GM12878 (cell line): Measurements from ENCODE around the gene PRSS50. TPM values are rescaled to one million over a fixed set of nuclear protein-coding genes. Genes with fewer than 3 reads are reported as not detected.

ENCODE experiments used
- E2F8 ChIP-seq: fragments of 450-650 bp; IDR thresholded peaks from 2 replicates; pipeline ENCODE4 v1.6.1; 2018; ENCODE audit warnings: mild to moderate bottlenecking, low read depth, moderate library complexity; ENCODE audit not compliant: partially characterized antibody
- IRF4 ChIP-seq: IDR thresholded peaks from 2 replicates; pipeline ENCODE4 v1.6.1; 2011; ENCODE audit warnings: low read depth, low read length
- MTA3 ChIP-seq: IDR thresholded peaks from 2 replicates; pipeline ENCODE4 v1.6.1; 2012; ENCODE audit warnings: low read length, inconsistent platforms, borderline replicate concordance
- MYB ChIP-seq: fragments of 150-350 bp; IDR thresholded peaks from 2 replicates; pipeline ENCODE4 v1.6.1; 2014; ENCODE audit warnings: mild to moderate bottlenecking, low read depth, low read length, borderline replicate concordance
- MYC ChIP-seq: IDR thresholded peaks from 2 replicates; pipeline ENCODE4 v1.6.1; 2011; ENCODE audit warnings: mild to moderate bottlenecking, low read length, moderate library complexity, inconsistent platforms; ENCODE audit not compliant: insufficient read depth, insufficient replicate concordance, insufficient read length, severe bottlenecking
- RAD21 ChIP-seq: IDR thresholded peaks from 2 replicates; pipeline ENCODE4 v1.6.1; 2011; ENCODE audit warnings: mild to moderate bottlenecking, low read depth, low read length, moderate library complexity; ENCODE audit not compliant: insufficient read depth
- ZBTB11 ChIP-seq: fragments of 450-650 bp; formaldehyde crosslinking; IDR thresholded peaks from 2 replicates; pipeline ENCODE4 v1.5.0; 2022; ENCODE audit warnings: mild to moderate bottlenecking, missing genetic modification characterization
- polyA plus RNA-seq, 11 experiments: library from polyadenylated mRNA; depleted of rRNA in 4 of 11; unstranded in 6 of 11; stranded (reverse) in 5 of 11; fragments of >200 nt; fragmentation: Nextera tagmentation in 4 of 11; fragmentation: Illumina TruSeq in 1 of 11; extraction: Ambion mirVana in 4 of 11; extraction: Trizol in 1 of 11; gene quantifications; 1 replicate in 1 of 11; 2 replicates in 10 of 11; pipeline versions ENCODE4 v1.2.1 to v1.2.3, GENCODE V29; 2011 to 2016; ENCODE audit warnings: inconsistent platforms in 2 of 11, missing spikeins in 2 of 11, low read depth in 1 of 11
- total RNA-seq, 4 experiments: library from RNA; depleted of rRNA in 3 of 4; stranded (reverse); fragments of >200 nt in 3 of 4; fragmentation: Illumina TruSeq in 1 of 4; extraction: Trizol in 1 of 4; gene quantifications; 2 replicates each; pipeline versions ENCODE4 v1.2.1 to v1.2.3, GENCODE V29; 2013 to 2021

Gene PRSS50
- total and polyA plus RNA-seq, 10 of the 15 experiments (the other 5 are each of a cell fraction or from before 2014, with no cell fraction given): 0.05 TPM; not detected in 9

- TF ChIP-seq ZBTB11 (CRISPR knock-in tag) (no peak), RAD21 (no peak), E2F8 (no peak), MYC (no peak), MYB (no peak), MTA3 (no peak), IRF4 (no peak)
Observed at GRCh38 chr3:46711760-46712159, 5.9 kb downstream of the PRSS50 start (continued).
